A673 (cell line): ENCODE measurements around the gene UCK2.

ENCODE experiments used
- CTCF ChIP-seq: fragments of 300-800, 200-600 bp; sonication (generic); conservative IDR thresholded peaks from 2 replicates; pipeline ENCODE4 v1.5.1; 2017; ENCODE audit warnings: low read depth, mild to moderate bottlenecking, antibody characterized with exemption, low read length, moderate library complexity, mixed read lengths
- EZH2 ChIP-seq: fragments of 200-600 bp; sonication (generic); IDR thresholded peaks from 2 replicates; pipeline ENCODE4 v1.6.1; 2017; ENCODE audit warnings: borderline replicate concordance, low read depth, mild to moderate bottlenecking, mixed read lengths, antibody characterized with exemption, low read length; ENCODE audit not compliant: poor library complexity, severe bottlenecking

GRCh38 chr1:165827268-165828102 is at the start of gene UCK2:
- TF ChIP-seq CTCF (0 out of 2 replicates have a peak, but pooled peaks have one; percentile 9), EZH2 (no peak)
